Measurements from ENCODE around the gene GMFB.

GMFB gene

GRCh38 chr14:54478636-54479215, 10.1 kb downstream of the GMFB start:
- no peak for TF ChIP-seq CTCF (IDR thresholded peaks at IDR 0.05; ENCODE audit: low read depth, low read length, missing control alignments)
- no peak overlapping the region for H3K4me3 ChIP-seq (ENCODE audit: low read depth, low read length)
- no peak for DNase-seq (ENCODE audit: low read depth)

- no peak for DNase-seq (ENCODE audit: low read depth)
- TF ChIP-seq CTCF (IDR thresholded peaks at IDR 0.05; ENCODE audit: low read depth, low read length, missing control alignments) = no peak
- H3K4me3 ChIP-seq (ENCODE audit: low read depth, low read length) = no peak overlapping the region
These were observed 12.9 kb downstream of the GMFB start for GRCh38 chr14:54475911-54476310.

GRCh38 chr14:54475187-54475899, 13.4 kb downstream of the GMFB start:
- TF ChIP-seq CTCF (IDR thresholded peaks at IDR 0.05; ENCODE audit: low read depth, low read length, missing control alignments) = no peak
- DNase-seq (ENCODE audit: low read depth) = no peak
- no peak overlapping the region for H3K4me3 ChIP-seq (ENCODE audit: low read depth, low read length)

GRCh38 chr14:54474232-54474793, 14.5 kb downstream of the GMFB start:
- no peak for DNase-seq (ENCODE audit: low read depth)
- TF ChIP-seq CTCF (IDR thresholded peaks at IDR 0.05; ENCODE audit: low read depth, low read length, missing control alignments) = no peak
- H3K4me3 ChIP-seq (ENCODE audit: low read depth, low read length) = no peak overlapping the region

GRCh38 chr14:54472315-54472714, 16.5 kb downstream of the GMFB start:
- no peak overlapping the region for H3K4me3 ChIP-seq (ENCODE audit: low read depth, low read length)
- no peak for DNase-seq (ENCODE audit: low read depth)
- TF ChIP-seq CTCF (IDR thresholded peaks at IDR 0.05; ENCODE audit: low read depth, low read length, missing control alignments) = no peak

- H3K4me3 ChIP-seq (ENCODE audit: low read depth, low read length) = no peak overlapping the region
- DNase-seq (ENCODE audit: low read depth) = no peak
- no peak for TF ChIP-seq CTCF (IDR thresholded peaks at IDR 0.05; ENCODE audit: low read depth, low read length, missing control alignments)
These were observed 17.1 kb downstream of the GMFB start for GRCh38 chr14:54471641-54472040.

Measured in GM12864 (cell line).